ENCODE data around the gene ECSCR.
"Not testable (repeated sequence)": the region's sequence is repeated elsewhere in the genome, so short reads cannot be mapped to it uniquely, and the experiment has no call there.

The ECSCR gene, protein sequence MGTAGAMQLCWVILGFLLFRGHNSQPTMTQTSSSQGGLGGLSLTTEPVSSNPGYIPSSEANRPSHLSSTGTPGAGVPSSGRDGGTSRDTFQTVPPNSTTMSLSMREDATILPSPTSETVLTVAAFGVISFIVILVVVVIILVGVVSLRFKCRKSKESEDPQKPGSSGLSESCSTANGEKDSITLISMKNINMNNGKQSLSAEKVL

GRCh38 chr5:139462586-139463276, at the start of gene ECSCR:
TSS of gene ECSCR (minus strand) at chr5:139462743. CDS start at chr5:139462670, 73 bp downstream.
- H3K4me3 ChIP-seq (ENCODE audit: low read depth, low read length), result no peak within 1 kb of the TSS
- DNase-seq (ENCODE audit: low read depth), result no peak
- TF ChIP-seq, protein P1, sequence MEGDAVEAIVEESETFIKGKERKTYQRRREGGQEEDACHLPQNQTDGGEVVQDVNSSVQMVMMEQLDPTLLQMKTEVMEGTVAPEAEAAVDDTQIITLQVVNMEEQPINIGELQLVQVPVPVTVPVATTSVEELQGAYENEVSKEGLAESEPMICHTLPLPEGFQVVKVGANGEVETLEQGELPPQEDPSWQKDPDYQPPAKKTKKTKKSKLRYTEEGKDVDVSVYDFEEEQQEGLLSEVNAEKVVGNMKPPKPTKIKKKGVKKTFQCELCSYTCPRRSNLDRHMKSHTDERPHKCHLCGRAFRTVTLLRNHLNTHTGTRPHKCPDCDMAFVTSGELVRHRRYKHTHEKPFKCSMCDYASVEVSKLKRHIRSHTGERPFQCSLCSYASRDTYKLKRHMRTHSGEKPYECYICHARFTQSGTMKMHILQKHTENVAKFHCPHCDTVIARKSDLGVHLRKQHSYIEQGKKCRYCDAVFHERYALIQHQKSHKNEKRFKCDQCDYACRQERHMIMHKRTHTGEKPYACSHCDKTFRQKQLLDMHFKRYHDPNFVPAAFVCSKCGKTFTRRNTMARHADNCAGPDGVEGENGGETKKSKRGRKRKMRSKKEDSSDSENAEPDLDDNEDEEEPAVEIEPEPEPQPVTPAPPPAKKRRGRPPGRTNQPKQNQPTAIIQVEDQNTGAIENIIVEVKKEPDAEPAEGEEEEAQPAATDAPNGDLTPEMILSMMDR (IDR thresholded peaks at IDR 0.05; ENCODE audit: insufficient read depth, low read depth, low read length, missing control alignments), result no peak

DNA sequence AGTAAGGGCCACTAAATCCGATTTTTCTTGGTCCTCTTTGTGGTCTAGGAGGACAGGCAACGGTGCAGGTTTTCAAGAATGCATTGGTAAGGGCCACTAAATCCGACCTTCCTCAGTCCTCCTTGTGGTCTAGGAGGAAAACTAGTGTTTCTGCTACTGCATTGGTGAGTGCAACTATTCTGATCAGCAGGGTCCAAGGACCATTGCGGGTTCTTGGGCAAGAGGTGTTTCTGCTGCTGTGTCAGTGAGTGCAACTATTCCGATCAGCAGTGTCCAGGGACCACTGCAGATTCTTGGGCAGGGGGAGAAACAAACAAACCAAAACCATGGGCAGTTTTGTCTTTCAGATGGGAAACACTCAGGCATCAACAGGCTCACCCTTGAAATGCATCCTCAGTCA, 42.2 kb upstream of the ECSCR start:
- not testable (repeated sequence) for H3K4me3 ChIP-seq (ENCODE audit: low read depth, low read length); DNase-seq (ENCODE audit: low read depth)

- DNase-seq (ENCODE audit: low read depth); H3K4me3 ChIP-seq (ENCODE audit: low read depth, low read length): not testable (repeated sequence)
Measured at GRCh38 chr5:139503879-139504278, 41.3 kb upstream of the ECSCR start.

DNA sequence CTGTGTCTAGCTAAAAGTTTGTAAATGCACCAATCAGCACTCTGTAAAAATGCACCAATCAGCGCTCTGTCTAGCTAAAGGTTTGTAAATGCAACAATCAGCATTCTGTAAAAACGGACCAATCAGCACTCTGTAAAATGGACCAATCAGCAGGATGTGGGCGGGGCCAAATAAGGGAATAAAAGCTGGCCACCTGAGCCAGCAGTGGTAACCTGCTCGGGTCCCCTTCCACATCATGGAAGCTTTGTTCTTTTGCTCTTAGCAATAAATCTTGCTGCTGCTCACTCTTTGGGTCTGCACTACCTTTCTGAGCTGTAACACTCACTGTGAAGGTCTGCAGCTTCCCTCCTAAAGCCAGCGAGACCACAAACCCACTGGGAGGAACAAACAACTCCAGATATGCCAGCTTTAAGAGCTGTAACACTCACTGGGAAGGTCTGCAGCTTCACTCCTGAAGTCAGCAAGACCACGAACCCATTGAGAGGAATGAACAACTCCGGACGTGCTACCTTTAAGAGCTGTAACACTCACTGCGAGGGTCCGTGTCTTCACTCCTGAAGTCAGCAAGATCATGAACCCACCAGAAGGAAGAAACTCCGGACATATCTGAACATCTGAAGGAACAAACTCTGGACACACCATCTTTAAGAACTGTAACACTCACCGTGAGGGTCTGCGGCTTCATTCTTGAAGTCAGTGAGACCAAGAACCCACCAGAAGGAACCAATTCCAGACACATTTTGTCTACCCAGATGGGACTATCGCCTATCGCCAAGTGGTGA, 40.7 kb upstream of the ECSCR start:
- not testable (repeated sequence) for DNase-seq (ENCODE audit: low read depth); H3K4me3 ChIP-seq (ENCODE audit: low read depth, low read length)

- no peak overlapping the region for H3K4me3 ChIP-seq (ENCODE audit: low read depth, low read length)
- DNase-seq (ENCODE audit: low read depth), result no peak
- TF ChIP-seq, protein P1 (IDR thresholded peaks at IDR 0.05; ENCODE audit: insufficient read depth, low read depth, low read length, missing control alignments), result no peak
Measured at GRCh38 chr5:139501381-139501780, 38.8 kb upstream of the ECSCR start.

- DNase-seq (ENCODE audit: low read depth), result no peak
- TF ChIP-seq, protein P1 (IDR thresholded peaks at IDR 0.05; ENCODE audit: insufficient read depth, low read depth, low read length, missing control alignments), result no peak
- H3K4me3 ChIP-seq (ENCODE audit: low read depth, low read length), result no peak overlapping the region
Measured at GRCh38 chr5:139495638-139496435, 33.3 kb upstream of the ECSCR start.

DNA sequence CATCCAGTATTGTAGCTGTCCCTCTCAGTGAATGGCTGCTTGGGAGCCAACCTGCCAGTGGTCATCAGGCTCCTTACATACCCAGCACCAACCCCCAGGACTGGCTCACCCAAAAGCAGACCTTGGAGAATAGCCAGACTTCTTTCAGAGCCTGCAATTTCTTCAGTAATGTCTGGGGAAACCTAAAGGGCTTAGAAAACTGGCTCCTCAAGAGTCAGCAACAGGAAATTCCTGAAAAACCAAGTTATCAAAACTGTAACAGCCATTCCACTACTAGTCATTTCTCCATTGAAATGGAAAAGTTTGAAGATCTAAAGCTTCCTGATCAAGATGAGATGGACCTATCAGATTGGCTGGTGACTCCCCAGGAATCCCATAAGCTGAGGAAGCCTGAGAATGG, 32.3 kb upstream of the ECSCR start:
- TF ChIP-seq, protein P1 (IDR thresholded peaks at IDR 0.05; ENCODE audit: insufficient read depth, low read depth, low read length, missing control alignments), result no peak
- DNase-seq (ENCODE audit: low read depth), result no peak
- H3K4me3 ChIP-seq (ENCODE audit: low read depth, low read length), result no peak overlapping the region

DNA sequence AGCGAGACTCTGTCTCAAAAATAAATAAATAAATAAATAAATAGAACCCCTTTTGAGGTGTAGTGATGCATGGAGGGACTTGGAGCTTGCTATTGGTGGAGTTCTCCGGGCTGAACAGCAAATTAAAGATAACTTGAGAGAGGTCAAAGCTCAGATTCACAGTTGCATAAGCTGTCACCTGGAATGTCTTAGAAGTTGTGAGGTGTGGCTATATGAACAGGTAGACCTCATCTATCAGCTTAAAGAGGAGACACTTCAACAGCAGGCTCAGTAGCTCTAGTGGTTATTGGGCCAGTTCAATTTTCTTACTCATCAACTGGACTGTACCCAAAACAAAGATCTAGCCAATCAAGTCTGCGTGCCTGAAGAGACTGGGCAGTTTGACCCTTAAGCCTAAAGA, 31.7 kb upstream of the ECSCR start:
- DNase-seq (ENCODE audit: low read depth), result no peak
- no peak overlapping the region for H3K4me3 ChIP-seq (ENCODE audit: low read depth, low read length)
- TF ChIP-seq, protein P1 (IDR thresholded peaks at IDR 0.05; ENCODE audit: insufficient read depth, low read depth, low read length, missing control alignments), result no peak
